RWPE2 (cell line): ENCODE data around the gene PLXDC1.
A peak's percentile ranks its signal among the peaks of the same experiment; 100 is the strongest.
"Not testable (repeated sequence)": the region's sequence is repeated elsewhere in the genome, so short reads cannot be mapped to it uniquely, and the experiment has no call there.

ENCODE experiments used
- ATAC-seq: fragments of 200-7000 bp; cut with Tn5 transposase; 3 replicates; pipeline ENCODE4 v1.9.1; 2021; ENCODE audit warnings: low read depth
- DNase-seq: peaks from one replicate; pipeline ENCODE4 v3.0.0-alpha.2; 2020; ENCODE audit warnings: low spot score
- H3K27ac ChIP-seq: fragments of 450-650 bp; 2 replicates; pipeline ENCODE4 v1.5.1; 2017; ENCODE audit warnings: mild to moderate bottlenecking; ENCODE audit not compliant: poor library complexity, severe bottlenecking
- H3K27me3 ChIP-seq: fragments of 250-450 bp; sonication (Bioruptor Pico); 2 replicates; pipeline ENCODE4 v1.5.1; 2021; ENCODE audit warnings: mild to moderate bottlenecking, moderate library complexity; ENCODE audit not compliant: insufficient read depth, poor library complexity, severe bottlenecking
- H3K36me3 ChIP-seq: fragments of 250-450 bp; sonication (Bioruptor Pico); 2 replicates; pipeline ENCODE4 v1.5.1; 2020; ENCODE audit warnings: low read depth, mild to moderate bottlenecking, moderate library complexity
- H3K4me1 ChIP-seq: fragments of 250-450 bp; sonication (Bioruptor Pico); 2 replicates; pipeline ENCODE4 v1.5.1; 2021; ENCODE audit warnings: mild to moderate bottlenecking, moderate library complexity; ENCODE audit not compliant: insufficient read depth, poor library complexity, severe bottlenecking
- H3K4me3 ChIP-seq: fragments of 250-450 bp; sonication (Bioruptor Pico); 2 replicates; pipeline ENCODE4 v1.5.1; 2021; ENCODE audit warnings: mild to moderate bottlenecking, moderate library complexity; ENCODE audit not compliant: severe bottlenecking
- H3K9me3 ChIP-seq: fragments of 250-450 bp; sonication (Bioruptor Pico); 2 replicates; pipeline ENCODE4 v1.5.1; 2021; ENCODE audit warnings: mild to moderate bottlenecking, moderate library complexity; ENCODE audit not compliant: severe bottlenecking
- TF ChIP-seq, protein P1 (sequence below): fragments of 450-650 bp; IDR thresholded peaks from one replicate; pipeline ENCODE4 v1.5.1; 2017; ENCODE audit warnings: mild to moderate bottlenecking, moderate library complexity; ENCODE audit not compliant: poor library complexity, severe bottlenecking

The PLXDC1 gene

GRCh38 chr17:39036009-39036408 is 115.4 kb downstream of the PLXDC1 start:
- no peaks in the 10 kb centered on the region for H3K36me3 ChIP-seq
- H3K4me1 ChIP-seq, result no peaks in the 10 kb centered on the region
- no peak overlapping the region for H3K27ac ChIP-seq
- H3K4me3 ChIP-seq, result no peak overlapping the region
- no peaks in the 10 kb centered on the region for H3K27me3 ChIP-seq
- H3K9me3 ChIP-seq, result no peaks in the 10 kb centered on the region
- TF ChIP-seq, protein P1, sequence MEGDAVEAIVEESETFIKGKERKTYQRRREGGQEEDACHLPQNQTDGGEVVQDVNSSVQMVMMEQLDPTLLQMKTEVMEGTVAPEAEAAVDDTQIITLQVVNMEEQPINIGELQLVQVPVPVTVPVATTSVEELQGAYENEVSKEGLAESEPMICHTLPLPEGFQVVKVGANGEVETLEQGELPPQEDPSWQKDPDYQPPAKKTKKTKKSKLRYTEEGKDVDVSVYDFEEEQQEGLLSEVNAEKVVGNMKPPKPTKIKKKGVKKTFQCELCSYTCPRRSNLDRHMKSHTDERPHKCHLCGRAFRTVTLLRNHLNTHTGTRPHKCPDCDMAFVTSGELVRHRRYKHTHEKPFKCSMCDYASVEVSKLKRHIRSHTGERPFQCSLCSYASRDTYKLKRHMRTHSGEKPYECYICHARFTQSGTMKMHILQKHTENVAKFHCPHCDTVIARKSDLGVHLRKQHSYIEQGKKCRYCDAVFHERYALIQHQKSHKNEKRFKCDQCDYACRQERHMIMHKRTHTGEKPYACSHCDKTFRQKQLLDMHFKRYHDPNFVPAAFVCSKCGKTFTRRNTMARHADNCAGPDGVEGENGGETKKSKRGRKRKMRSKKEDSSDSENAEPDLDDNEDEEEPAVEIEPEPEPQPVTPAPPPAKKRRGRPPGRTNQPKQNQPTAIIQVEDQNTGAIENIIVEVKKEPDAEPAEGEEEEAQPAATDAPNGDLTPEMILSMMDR, result no peak
- DNase-seq, result no peak
- no peak for ATAC-seq

DNA sequence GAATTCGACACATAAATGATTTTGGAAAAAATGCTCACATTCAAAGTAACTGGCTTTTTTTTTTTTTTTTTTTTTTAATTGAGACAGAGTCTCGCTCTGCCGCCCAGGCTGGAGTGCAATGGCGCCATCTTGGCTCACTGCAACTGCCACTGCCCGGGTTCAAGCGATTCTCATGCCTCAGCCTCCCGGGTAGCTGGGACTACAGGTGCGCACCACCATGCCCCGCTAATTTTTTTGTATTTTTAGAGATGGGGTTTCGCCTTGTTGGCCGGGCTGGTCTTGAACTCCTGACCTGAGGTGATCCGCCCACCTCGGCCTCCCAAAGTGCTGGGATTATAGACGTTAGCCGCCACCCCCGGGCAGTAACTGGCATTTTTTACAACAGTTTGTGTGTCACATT is 115.9 kb downstream of the PLXDC1 start:
- not testable (repeated sequence) for H3K27me3 ChIP-seq, H3K4me3 ChIP-seq, DNase-seq, ATAC-seq, H3K36me3 ChIP-seq, H3K9me3 ChIP-seq, H3K4me1 ChIP-seq, H3K27ac ChIP-seq

DNA sequence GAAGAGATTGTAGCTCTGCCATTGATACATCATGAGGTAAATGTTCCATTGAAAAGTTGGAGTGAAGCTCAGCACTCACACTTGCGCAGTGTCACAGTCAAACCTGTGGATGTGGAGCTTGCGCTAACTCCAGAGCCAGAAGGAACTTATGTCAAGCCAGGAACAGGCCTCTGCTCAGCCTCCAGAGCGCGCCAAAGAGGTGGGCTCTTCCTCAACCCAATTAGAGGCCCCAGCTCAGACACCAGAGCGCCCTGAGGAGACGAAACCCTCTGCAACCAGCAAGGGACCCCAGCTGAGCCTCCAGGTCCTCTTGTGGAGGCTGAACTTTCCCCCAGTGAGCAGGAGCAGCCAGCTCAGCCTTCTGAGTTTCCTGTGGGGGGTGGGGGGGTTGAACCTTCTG is 122.7 kb downstream of the PLXDC1 start:
- no peaks in the 10 kb centered on the region for H3K4me1 ChIP-seq
- ATAC-seq, result no peak
- TF ChIP-seq, protein P1, result no peak
- no peaks in the 10 kb centered on the region for H3K9me3 ChIP-seq
- H3K4me3 ChIP-seq, result no peak overlapping the region
- H3K36me3 ChIP-seq, result no peaks in the 10 kb centered on the region
- no peak overlapping the region for H3K27ac ChIP-seq
- no peak for DNase-seq
- H3K27me3 ChIP-seq, result no peaks in the 10 kb centered on the region

DNA sequence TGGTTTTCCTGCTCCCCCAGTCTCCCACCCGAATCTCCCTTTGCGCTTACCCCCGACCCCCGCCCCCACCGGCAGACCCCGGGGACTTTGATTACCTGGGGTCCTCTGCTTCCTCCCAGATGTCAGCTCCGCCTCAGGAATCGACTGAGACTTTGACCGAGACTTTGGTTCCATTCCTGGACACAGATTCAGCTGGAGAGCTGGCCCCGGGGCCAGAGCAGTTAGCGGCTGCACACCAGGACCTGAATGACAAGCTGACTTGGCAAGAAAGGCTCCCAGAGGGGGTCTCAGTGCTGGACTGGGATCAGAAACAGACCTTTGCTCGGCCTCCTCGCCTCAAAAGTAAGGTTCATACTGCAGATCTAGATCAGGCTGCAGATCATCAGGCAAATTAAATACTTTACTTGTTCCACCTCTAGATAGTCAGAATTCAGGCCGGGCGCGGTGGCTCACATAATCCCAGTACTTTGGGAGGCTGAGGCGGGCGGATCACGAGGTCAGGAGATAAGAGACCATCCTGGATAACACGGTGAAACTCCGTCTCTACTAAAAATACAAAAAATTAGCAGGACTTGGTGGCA is 123.9 kb downstream of the PLXDC1 start:
- H3K4me3 ChIP-seq, result peak overlapping the region; percentile 29

DNA sequence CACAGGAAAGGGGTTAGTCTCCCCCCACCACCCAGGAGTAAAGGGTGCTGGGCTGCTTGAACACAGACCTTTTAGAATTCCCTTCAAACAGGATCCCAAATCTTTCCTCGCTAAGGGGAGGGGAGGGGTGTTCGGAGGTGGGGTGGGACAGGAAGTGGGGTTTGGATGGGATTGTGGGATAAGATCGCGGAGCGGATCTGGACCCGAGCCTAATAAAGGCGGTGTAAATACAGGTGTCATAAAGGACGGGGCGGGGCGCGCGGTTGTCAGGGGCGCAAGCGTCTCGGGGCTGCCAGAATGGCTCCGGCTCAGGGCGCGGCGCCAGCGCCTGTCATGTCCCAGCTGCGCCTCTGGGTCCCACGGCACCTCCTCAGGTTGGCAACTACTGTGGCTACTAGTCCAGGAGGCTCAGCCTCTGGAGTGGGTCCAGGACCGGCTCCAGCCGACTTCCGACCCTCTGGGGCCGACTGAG is 124.4 kb downstream of the PLXDC1 start:
- peak overlapping the region; percentile 29 for H3K4me3 ChIP-seq
- H3K27me3 ChIP-seq, result no peaks in the 10 kb centered on the region
- H3K27ac ChIP-seq, result no peak overlapping the region
- TF ChIP-seq, protein P1, result no peak
- no peaks in the 10 kb centered on the region for H3K36me3 ChIP-seq
- H3K9me3 ChIP-seq, result no peaks in the 10 kb centered on the region
- DNase-seq (no peak), ATAC-seq (peak; percentile 74)
- H3K4me1 ChIP-seq, result no peaks in the 10 kb centered on the region

More for the DNA sequence above, 123.9 kb downstream of the PLXDC1 start:
- no peaks in the 10 kb centered on the region for H3K4me1 ChIP-seq
- H3K36me3 ChIP-seq, result no peaks in the 10 kb centered on the region
- H3K9me3 ChIP-seq, result no peaks in the 10 kb centered on the region
- ATAC-seq, result no peak
- TF ChIP-seq, protein P1, result no peak
- no peak overlapping the region for H3K27ac ChIP-seq
- no peaks in the 10 kb centered on the region for H3K27me3 ChIP-seq
- DNase-seq, result no peak

DNA sequence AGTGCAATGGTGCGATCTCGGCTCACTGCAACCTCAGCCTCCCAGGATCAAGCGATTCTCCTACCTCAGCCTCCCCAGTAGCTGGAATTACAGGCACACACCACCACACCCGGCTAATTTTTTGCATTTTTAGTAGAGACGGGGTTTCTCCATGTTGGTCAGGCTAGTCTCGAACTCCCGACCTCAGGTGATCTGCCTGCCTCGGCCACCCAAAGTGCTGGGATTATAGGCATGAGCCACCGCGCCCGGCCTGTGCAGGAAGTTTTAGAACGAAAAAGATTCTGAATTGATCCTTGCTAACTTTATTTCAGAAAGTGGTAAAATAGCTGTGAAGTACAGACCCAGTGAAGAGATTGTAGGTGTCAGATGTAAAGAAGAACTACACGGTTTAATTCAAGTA is 125.1 kb downstream of the PLXDC1 start:
- not testable (repeated sequence) for H3K36me3 ChIP-seq, H3K27ac ChIP-seq, ATAC-seq, H3K4me3 ChIP-seq, H3K4me1 ChIP-seq, DNase-seq, H3K27me3 ChIP-seq, H3K9me3 ChIP-seq
